GM23338 (cell line): Measurements from ENCODE around the gene MKRN2. TPM values are rescaled to one million over a fixed set of nuclear protein-coding genes. Genes with fewer than 3 reads are reported as not detected.

Source experiments
- ATAC-seq: fragments of 200-7000 bp; cut with Tn5 transposase; 3 replicates; pipeline ENCODE4 v1.9.1; 2020
- DNase-seq: peaks from one replicate; pipeline ENCODE4 v3.0.0-alpha.2; 2015; ENCODE audit warnings: low spot score
- H2AFZ ChIP-seq: fragments of 200-600 bp; sonication (generic); 2 replicates; pipeline ENCODE4 v1.8.0; 2016; ENCODE audit warnings: antibody characterized with exemption, mild to moderate bottlenecking, moderate library complexity
- H3F3A ChIP-seq: fragments of 200-600 bp; sonication (generic); replicated peaks from 2 replicates; pipeline ENCODE4 v1.8.0; 2017; ENCODE audit warnings: antibody characterized with exemption, mixed run types, low read depth
- H3K27ac ChIP-seq: fragments of 200-600 bp; sonication (generic); 2 replicates; pipeline ENCODE4 v1.6.1; 2016; ENCODE audit warnings: low read depth
- H3K27me3 ChIP-seq: fragments of 200-600 bp; sonication (generic); 2 replicates; pipeline ENCODE4 v1.8.0; 2016; ENCODE audit warnings: mild to moderate bottlenecking, mixed run types, moderate library complexity; ENCODE audit not compliant: insufficient read depth
- H3K36me3 ChIP-seq: fragments of 200-600 bp; sonication (generic); 2 replicates; pipeline ENCODE4 v1.8.0; 2016; ENCODE audit warnings: mild to moderate bottlenecking; ENCODE audit not compliant: insufficient read depth
- H3K4me1 ChIP-seq: fragments of 200-600 bp; sonication (generic); 2 replicates; pipeline ENCODE4 v1.8.0; 2016; ENCODE audit warnings: mild to moderate bottlenecking, moderate library complexity; ENCODE audit not compliant: insufficient read depth
- H3K4me2 ChIP-seq: fragments of 200-600 bp; sonication (generic); 2 replicates; pipeline ENCODE4 v1.7.1; 2017; ENCODE audit warnings: mixed run types
- H3K4me3 ChIP-seq: fragments of 200-600 bp; sonication (generic); 2 replicates; pipeline ENCODE4 v1.6.1; 2016; ENCODE audit warnings: mixed run types
- H3K79me2 ChIP-seq: fragments of 200-600 bp; sonication (generic); replicated peaks from 2 replicates; pipeline ENCODE4 v1.8.0; 2017; ENCODE audit warnings: mild to moderate bottlenecking; ENCODE audit not compliant: insufficient read depth
- H3K9me2 ChIP-seq: fragments of 200-600 bp; sonication (generic); 2 replicates; pipeline ENCODE4 v1.8.0; 2017; ENCODE audit not compliant: insufficient read depth
- H4K20me1 ChIP-seq: fragments of 200-600 bp; sonication (generic); replicated peaks from 2 replicates; pipeline ENCODE4 v1.8.0; 2017; ENCODE audit warnings: mild to moderate bottlenecking; ENCODE audit not compliant: insufficient read depth
- H3K27ac Mint-ChIP-seq: 2 replicates; pipeline ENCODE4 v1.8.0; 2020; ENCODE audit warnings: inconsistent platforms, mild to moderate bottlenecking, moderate library complexity, mixed read lengths
- H3K27me3 Mint-ChIP-seq: 3 replicates; pipeline ENCODE4 v1.8.0; 2022; ENCODE audit warnings: low read depth, mild to moderate bottlenecking, moderate library complexity, mixed read lengths, inconsistent platforms; ENCODE audit not compliant: insufficient read depth, poor library complexity
- H3K36me3 Mint-ChIP-seq: 3 replicates; pipeline ENCODE4 v1.8.0; 2021; ENCODE audit warnings: low read depth, mild to moderate bottlenecking, inconsistent platforms, moderate library complexity, mixed read lengths
- H3K4me1 Mint-ChIP-seq: 3 replicates; pipeline ENCODE4 v1.8.0; 2020; ENCODE audit warnings: mild to moderate bottlenecking, inconsistent platforms, mixed read lengths
- H3K4me3 Mint-ChIP-seq: 3 replicates; pipeline ENCODE4 v1.8.0; 2021; ENCODE audit warnings: moderate library complexity, mild to moderate bottlenecking, inconsistent platforms, mixed read lengths
- H3K9me3 Mint-ChIP-seq: 3 replicates; pipeline ENCODE4 v1.8.0; 2020; ENCODE audit warnings: moderate library complexity, mild to moderate bottlenecking, inconsistent platforms, mixed read lengths
- CREB1 ChIP-seq: fragments of 250-450 bp; sonication (Bioruptor Pico); IDR thresholded peaks from 2 replicates; pipeline ENCODE4 v1.5.0; 2020; ENCODE audit warnings: low read depth, mild to moderate bottlenecking, moderate library complexity
- CTCF ChIP-seq, 2 experiments: fragments of 200-600 bp in 1 of 2; sonication (generic) in 1 of 2; conservative IDR thresholded peaks; 2 replicates each; pipeline versions ENCODE4 v1.5.1 to v1.6.1; 2016 to 2017; ENCODE audit warnings: antibody characterized with exemption in 2 of 2, low read depth in 2 of 2, mild to moderate bottlenecking in 2 of 2, moderate library complexity in 1 of 2
- EZH2 ChIP-seq: fragments of 200-600 bp; sonication (generic); IDR thresholded peaks from one replicate; pipeline ENCODE4 v1.8.0; 2017; ENCODE audit warnings: antibody characterized with exemption, mild to moderate bottlenecking, low read depth; ENCODE audit not compliant: unreplicated experiment
- EZH2phosphoT487 ChIP-seq: fragments of 200-600 bp; sonication (generic); IDR thresholded peaks from one replicate; pipeline ENCODE4 v1.8.1; 2018; ENCODE audit warnings: antibody characterized with exemption; ENCODE audit not compliant: unreplicated experiment
- JUNB ChIP-seq: IDR thresholded peaks from one replicate; pipeline ENCODE4 v1.6.1; 2016; ENCODE audit warnings: antibody characterized with exemption; ENCODE audit not compliant: unreplicated experiment
- NANOG ChIP-seq: IDR thresholded peaks from 2 replicates; pipeline ENCODE4 v1.6.1; 2016; ENCODE audit warnings: antibody characterized with exemption, borderline replicate concordance
- POLR2AphosphoS5 ChIP-seq: IDR thresholded peaks from 2 replicates; pipeline ENCODE4 v1.6.1; 2016; ENCODE audit warnings: antibody characterized with exemption, low read depth
- STAT1 ChIP-seq: IDR thresholded peaks from one replicate; pipeline ENCODE4 v1.6.1; 2016; ENCODE audit warnings: antibody characterized with exemption; ENCODE audit not compliant: unreplicated experiment
- ZNF114 ChIP-seq: fragments of 250-450 bp; sonication (Bioruptor Pico); IDR thresholded peaks from 2 replicates; pipeline ENCODE4 v1.5.0; 2020; ENCODE audit warnings: mild to moderate bottlenecking, moderate library complexity
- ZNF331 ChIP-seq: fragments of 250-450 bp; sonication (Bioruptor Pico); IDR thresholded peaks from 2 replicates; pipeline ENCODE4 v1.5.0; 2020; ENCODE audit warnings: low read depth, mild to moderate bottlenecking, moderate library complexity
- ZNF462 ChIP-seq: fragments of 250-450 bp; sonication (Bioruptor Pico); IDR thresholded peaks from 2 replicates; pipeline ENCODE4 v1.5.0; 2020; ENCODE audit warnings: mild to moderate bottlenecking, moderate library complexity
- polyA plus RNA-seq: library from polyadenylated mRNA; unstranded; fragments of >200 nt; fragmentation: Nextera tagmentation; extraction: Ambion mirVana; gene quantifications from 2 replicates; pipeline ENCODE4 v1.2.1, GENCODE V29; 2016
- total RNA-seq: library from RNA; depleted of rRNA; stranded (reverse); fragments of >200 nt; shearing (Covaris generic); gene quantifications from 2 replicates; pipeline ENCODE4 v1.2.3, GENCODE V29; 2014
- TF ChIP-seq, protein P1 (sequence below): IDR thresholded peaks from one replicate; pipeline ENCODE4 v1.6.1; 2018; ENCODE audit warnings: antibody characterized with exemption; ENCODE audit not compliant: unreplicated experiment
- TF ChIP-seq, protein P2 (sequence below): IDR thresholded peaks from 2 replicates; pipeline ENCODE4 v1.6.1; 2016; ENCODE audit warnings: antibody characterized with exemption

The MKRN2 gene
- total and polyA plus RNA-seq, 2 experiments from 2014 or later, result 11.4 to 24.6 TPM

DNA sequence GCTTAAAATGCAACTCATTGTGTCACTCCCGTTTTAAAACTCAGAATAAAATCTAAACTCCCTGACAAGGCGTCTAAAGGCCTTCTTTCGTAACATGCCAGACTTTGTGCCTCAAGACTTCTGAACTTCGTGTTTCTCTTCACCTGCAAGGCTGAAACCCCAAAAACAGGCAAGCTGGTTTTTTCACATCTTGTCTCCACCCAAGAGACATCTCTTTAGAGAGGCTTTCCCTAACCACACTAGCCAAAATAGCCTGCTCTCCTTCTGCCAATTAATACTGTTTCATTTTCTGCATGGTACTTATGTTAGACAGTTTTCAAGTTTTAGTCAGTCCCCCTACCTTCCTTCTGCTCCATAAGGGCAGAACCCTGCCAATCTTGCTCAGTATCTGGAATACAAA, 65.4 kb downstream of the MKRN2 start:
- Mint-ChIP-seq H3K27me3 (peaks cover 4% of the 10 kb centered on the region), H3K36me3 (peaks cover 9% of the 10 kb centered on the region), H3K4me3 (no peak overlapping the region), H3K4me1 (no peaks in the 10 kb centered on the region; the same call in 1 of the 3 replicates), H3K27ac (no peak overlapping the region; the same call in 1 of the 2 replicates), H3K9me3 (no peaks in the 10 kb centered on the region)
- TF ChIP-seq EZH2phosphoT487 (no peak), NANOG (no peak), ZNF331 (CRISPR knock-in tag) (no peak), ZNF114 (CRISPR knock-in tag) (no peak), POLR2AphosphoS5 (no peak), STAT1 (no peak), CTCF (conservative IDR thresholded peaks at IDR 0.05; ENCODE audit: low read depth in 2 of 2) (no peak), CREB1 (no peak), ZNF462 (CRISPR knock-in tag) (no peak), EZH2 (no peak), JUNB (no peak)
- TF ChIP-seq, protein P1, sequence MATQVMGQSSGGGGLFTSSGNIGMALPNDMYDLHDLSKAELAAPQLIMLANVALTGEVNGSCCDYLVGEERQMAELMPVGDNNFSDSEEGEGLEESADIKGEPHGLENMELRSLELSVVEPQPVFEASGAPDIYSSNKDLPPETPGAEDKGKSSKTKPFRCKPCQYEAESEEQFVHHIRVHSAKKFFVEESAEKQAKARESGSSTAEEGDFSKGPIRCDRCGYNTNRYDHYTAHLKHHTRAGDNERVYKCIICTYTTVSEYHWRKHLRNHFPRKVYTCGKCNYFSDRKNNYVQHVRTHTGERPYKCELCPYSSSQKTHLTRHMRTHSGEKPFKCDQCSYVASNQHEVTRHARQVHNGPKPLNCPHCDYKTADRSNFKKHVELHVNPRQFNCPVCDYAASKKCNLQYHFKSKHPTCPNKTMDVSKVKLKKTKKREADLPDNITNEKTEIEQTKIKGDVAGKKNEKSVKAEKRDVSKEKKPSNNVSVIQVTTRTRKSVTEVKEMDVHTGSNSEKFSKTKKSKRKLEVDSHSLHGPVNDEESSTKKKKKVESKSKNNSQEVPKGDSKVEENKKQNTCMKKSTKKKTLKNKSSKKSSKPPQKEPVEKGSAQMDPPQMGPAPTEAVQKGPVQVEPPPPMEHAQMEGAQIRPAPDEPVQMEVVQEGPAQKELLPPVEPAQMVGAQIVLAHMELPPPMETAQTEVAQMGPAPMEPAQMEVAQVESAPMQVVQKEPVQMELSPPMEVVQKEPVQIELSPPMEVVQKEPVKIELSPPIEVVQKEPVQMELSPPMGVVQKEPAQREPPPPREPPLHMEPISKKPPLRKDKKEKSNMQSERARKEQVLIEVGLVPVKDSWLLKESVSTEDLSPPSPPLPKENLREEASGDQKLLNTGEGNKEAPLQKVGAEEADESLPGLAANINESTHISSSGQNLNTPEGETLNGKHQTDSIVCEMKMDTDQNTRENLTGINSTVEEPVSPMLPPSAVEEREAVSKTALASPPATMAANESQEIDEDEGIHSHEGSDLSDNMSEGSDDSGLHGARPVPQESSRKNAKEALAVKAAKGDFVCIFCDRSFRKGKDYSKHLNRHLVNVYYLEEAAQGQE, result no peak
- TF ChIP-seq, protein P2, sequence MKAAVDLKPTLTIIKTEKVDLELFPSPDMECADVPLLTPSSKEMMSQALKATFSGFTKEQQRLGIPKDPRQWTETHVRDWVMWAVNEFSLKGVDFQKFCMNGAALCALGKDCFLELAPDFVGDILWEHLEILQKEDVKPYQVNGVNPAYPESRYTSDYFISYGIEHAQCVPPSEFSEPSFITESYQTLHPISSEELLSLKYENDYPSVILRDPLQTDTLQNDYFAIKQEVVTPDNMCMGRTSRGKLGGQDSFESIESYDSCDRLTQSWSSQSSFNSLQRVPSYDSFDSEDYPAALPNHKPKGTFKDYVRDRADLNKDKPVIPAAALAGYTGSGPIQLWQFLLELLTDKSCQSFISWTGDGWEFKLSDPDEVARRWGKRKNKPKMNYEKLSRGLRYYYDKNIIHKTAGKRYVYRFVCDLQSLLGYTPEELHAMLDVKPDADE, result no peak
- no peak overlapping the region for H3K4me3 ChIP-seq
- ATAC-seq (no peak), DNase-seq (no peak)
- no peaks in the 10 kb centered on the region for H3K4me1 ChIP-seq
- peaks cover 61% of the 10 kb centered on the region for H4K20me1 ChIP-seq
- H2AFZ ChIP-seq, result no peak overlapping the region
- peaks cover 100% of the 10 kb centered on the region for H3K79me2 ChIP-seq
- H3K36me3 ChIP-seq, result peaks cover 11% of the 10 kb centered on the region; the same call in 1 of the 2 replicates
- H3K9me2 ChIP-seq, result no peaks in the 10 kb centered on the region
- H3K4me2 ChIP-seq, result no peak overlapping the region
- H3F3A ChIP-seq, result 0 out of 2 replicates have a peak, but pooled peaks cover 2% of the 10 kb centered on the region
- H3K27me3 ChIP-seq, result no peaks in the 10 kb centered on the region
- no peak overlapping the region for H3K27ac ChIP-seq
